HEK293 (cell line): ENCODE data around the gene TPP1.

Source experiments
- GLI2 ChIP-seq: fragments of 450-650 bp; formaldehyde crosslinking; IDR thresholded peaks from 2 replicates; pipeline ENCODE4; 2017; ENCODE audit warnings: missing biosample characterization, missing genetic modification characterization, low read depth, borderline replicate concordance
- GLIS1 ChIP-seq: fragments of 450-650 bp; formaldehyde crosslinking; IDR thresholded peaks from 2 replicates; pipeline ENCODE4 v1.5.1; 2016; ENCODE audit warnings: missing biosample characterization, missing genetic modification characterization
- ZBTB1 ChIP-seq: fragments of 450-650 bp; formaldehyde crosslinking; IDR thresholded peaks from 2 replicates; pipeline ENCODE4 v1.5.1; 2016; ENCODE audit warnings: missing biosample characterization, missing genetic modification characterization
- ZNF501 ChIP-seq: fragments of 450-650 bp; formaldehyde crosslinking; IDR thresholded peaks from 2 replicates; pipeline ENCODE4 v1.5.1; 2016; ENCODE audit warnings: missing biosample characterization, missing genetic modification characterization
- TF ChIP-seq, protein P1 (sequence below): fragments of 450-650 bp; formaldehyde crosslinking; IDR thresholded peaks from 2 replicates; pipeline ENCODE4 v1.5.1; 2016; ENCODE audit warnings: missing biosample characterization, missing genetic modification characterization
- TF ChIP-seq, protein P2 (sequence below): fragments of 450-650 bp; formaldehyde crosslinking; IDR thresholded peaks from 2 replicates; pipeline ENCODE4 v1.5.1; 2016; ENCODE audit warnings: missing biosample characterization, missing genetic modification characterization, borderline replicate concordance

DNA sequence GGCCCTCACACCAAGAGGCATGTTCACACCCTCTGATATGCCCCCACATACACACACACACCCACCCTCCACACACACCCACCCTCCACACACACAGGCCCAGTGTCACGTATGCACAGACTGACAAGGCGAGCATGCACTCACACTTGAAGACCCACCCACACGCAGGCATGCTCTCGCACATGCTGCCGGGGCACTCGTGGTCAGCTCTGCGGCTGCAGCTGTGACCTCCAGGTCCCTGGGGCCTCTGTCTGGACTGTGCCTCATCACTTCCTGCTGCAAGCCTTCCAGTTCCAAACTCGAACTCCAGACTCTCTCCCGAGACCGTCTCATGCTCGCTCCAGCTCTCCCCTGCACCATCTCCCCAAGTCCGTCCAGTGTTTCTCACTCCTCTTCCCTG is 26.8 kb upstream of the TPP1 start:
- no peak for TF ChIP-seq ZBTB1
- no peak for TF ChIP-seq GLI2 (tag by site-specific recombination)
- TF ChIP-seq ZNF501 (tag by site-specific recombination), result no peak
- TF ChIP-seq, protein P1, sequence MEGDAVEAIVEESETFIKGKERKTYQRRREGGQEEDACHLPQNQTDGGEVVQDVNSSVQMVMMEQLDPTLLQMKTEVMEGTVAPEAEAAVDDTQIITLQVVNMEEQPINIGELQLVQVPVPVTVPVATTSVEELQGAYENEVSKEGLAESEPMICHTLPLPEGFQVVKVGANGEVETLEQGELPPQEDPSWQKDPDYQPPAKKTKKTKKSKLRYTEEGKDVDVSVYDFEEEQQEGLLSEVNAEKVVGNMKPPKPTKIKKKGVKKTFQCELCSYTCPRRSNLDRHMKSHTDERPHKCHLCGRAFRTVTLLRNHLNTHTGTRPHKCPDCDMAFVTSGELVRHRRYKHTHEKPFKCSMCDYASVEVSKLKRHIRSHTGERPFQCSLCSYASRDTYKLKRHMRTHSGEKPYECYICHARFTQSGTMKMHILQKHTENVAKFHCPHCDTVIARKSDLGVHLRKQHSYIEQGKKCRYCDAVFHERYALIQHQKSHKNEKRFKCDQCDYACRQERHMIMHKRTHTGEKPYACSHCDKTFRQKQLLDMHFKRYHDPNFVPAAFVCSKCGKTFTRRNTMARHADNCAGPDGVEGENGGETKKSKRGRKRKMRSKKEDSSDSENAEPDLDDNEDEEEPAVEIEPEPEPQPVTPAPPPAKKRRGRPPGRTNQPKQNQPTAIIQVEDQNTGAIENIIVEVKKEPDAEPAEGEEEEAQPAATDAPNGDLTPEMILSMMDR, result no peak
- TF ChIP-seq GLIS1 (tag by site-specific recombination), result no peak
- TF ChIP-seq, protein P2, sequence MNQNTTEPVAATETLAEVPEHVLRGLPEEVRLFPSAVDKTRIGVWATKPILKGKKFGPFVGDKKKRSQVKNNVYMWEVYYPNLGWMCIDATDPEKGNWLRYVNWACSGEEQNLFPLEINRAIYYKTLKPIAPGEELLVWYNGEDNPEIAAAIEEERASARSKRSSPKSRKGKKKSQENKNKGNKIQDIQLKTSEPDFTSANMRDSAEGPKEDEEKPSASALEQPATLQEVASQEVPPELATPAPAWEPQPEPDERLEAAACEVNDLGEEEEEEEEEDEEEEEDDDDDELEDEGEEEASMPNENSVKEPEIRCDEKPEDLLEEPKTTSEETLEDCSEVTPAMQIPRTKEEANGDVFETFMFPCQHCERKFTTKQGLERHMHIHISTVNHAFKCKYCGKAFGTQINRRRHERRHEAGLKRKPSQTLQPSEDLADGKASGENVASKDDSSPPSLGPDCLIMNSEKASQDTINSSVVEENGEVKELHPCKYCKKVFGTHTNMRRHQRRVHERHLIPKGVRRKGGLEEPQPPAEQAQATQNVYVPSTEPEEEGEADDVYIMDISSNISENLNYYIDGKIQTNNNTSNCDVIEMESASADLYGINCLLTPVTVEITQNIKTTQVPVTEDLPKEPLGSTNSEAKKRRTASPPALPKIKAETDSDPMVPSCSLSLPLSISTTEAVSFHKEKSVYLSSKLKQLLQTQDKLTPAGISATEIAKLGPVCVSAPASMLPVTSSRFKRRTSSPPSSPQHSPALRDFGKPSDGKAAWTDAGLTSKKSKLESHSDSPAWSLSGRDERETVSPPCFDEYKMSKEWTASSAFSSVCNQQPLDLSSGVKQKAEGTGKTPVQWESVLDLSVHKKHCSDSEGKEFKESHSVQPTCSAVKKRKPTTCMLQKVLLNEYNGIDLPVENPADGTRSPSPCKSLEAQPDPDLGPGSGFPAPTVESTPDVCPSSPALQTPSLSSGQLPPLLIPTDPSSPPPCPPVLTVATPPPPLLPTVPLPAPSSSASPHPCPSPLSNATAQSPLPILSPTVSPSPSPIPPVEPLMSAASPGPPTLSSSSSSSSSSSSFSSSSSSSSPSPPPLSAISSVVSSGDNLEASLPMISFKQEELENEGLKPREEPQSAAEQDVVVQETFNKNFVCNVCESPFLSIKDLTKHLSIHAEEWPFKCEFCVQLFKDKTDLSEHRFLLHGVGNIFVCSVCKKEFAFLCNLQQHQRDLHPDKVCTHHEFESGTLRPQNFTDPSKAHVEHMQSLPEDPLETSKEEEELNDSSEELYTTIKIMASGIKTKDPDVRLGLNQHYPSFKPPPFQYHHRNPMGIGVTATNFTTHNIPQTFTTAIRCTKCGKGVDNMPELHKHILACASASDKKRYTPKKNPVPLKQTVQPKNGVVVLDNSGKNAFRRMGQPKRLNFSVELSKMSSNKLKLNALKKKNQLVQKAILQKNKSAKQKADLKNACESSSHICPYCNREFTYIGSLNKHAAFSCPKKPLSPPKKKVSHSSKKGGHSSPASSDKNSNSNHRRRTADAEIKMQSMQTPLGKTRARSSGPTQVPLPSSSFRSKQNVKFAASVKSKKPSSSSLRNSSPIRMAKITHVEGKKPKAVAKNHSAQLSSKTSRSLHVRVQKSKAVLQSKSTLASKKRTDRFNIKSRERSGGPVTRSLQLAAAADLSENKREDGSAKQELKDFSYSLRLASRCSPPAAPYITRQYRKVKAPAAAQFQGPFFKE (tag by site-specific recombination), result no peak
